H1 (cell line): ENCODE measurements around the gene AMZ1.

Experiments used
- ATF3 ChIP-seq: IDR thresholded peaks from 2 replicates; pipeline ENCODE4 v1.6.1; 2011; ENCODE audit warnings: low read depth, mild to moderate bottlenecking, low read length; ENCODE audit not compliant: insufficient read depth
- CTCF ChIP-seq, 3 experiments: IDR thresholded peaks; 1 replicate in 2 of 3; 2 replicates in 1 of 3; pipeline versions ENCODE4 v1.5.1 to v1.6.1; 2011; ENCODE audit warnings: low read length in 3 of 3, mild to moderate bottlenecking in 3 of 3, inconsistent platforms in 2 of 3, low read depth in 1 of 3, moderate library complexity in 1 of 3; ENCODE audit not compliant: insufficient read depth in 1 of 3; ENCODE audit errors: control extremely low read depth in 1 of 3
- EP300 ChIP-seq, 2 experiments: IDR thresholded peaks; 1 replicate in 1 of 2; 2 replicates in 1 of 2; pipeline ENCODE4 v1.6.1; 2011 to 2012; ENCODE audit warnings: low read depth in 2 of 2, low read length in 2 of 2, mild to moderate bottlenecking in 2 of 2, borderline replicate concordance in 1 of 2, inconsistent platforms in 1 of 2, moderate library complexity in 1 of 2
- EZH2 ChIP-seq: fragments of 200-600 bp; sonication (generic); IDR thresholded peaks from 2 replicates; pipeline ENCODE4 v1.7.1; 2012; ENCODE audit warnings: low read depth, mild to moderate bottlenecking, moderate library complexity, low read length, inconsistent platforms; ENCODE audit not compliant: severe bottlenecking
- GTF2F1 ChIP-seq: IDR thresholded peaks from 2 replicates; pipeline ENCODE4 v1.6.1; 2012; ENCODE audit warnings: low read depth, low read length, improper control_type of control experiment, borderline replicate concordance
- JUN ChIP-seq: IDR thresholded peaks from 2 replicates; pipeline ENCODE4 v1.6.1; 2011; ENCODE audit warnings: low read depth, mild to moderate bottlenecking, improper control_type of control experiment, low read length
- POLR2A ChIP-seq, 2 experiments: IDR thresholded peaks; 1 replicate in 1 of 2; 2 replicates in 1 of 2; pipeline ENCODE4 v1.6.1; 2011; ENCODE audit warnings: low read depth in 2 of 2, low read length in 2 of 2, mild to moderate bottlenecking in 2 of 2; ENCODE audit errors: control extremely low read depth in 1 of 2
- SAP30 ChIP-seq: fragments of 300-600 bp; sonication (generic); IDR thresholded peaks from 2 replicates; pipeline ENCODE4 v1.7.1; 2012; ENCODE audit warnings: low read length, moderate library complexity, mild to moderate bottlenecking, inconsistent platforms; ENCODE audit not compliant: insufficient read depth, insufficient replicate concordance
- TAF1 ChIP-seq: IDR thresholded peaks from 2 replicates; pipeline ENCODE4 v1.6.1; 2011; ENCODE audit warnings: mild to moderate bottlenecking, low read depth, low read length
- TEAD4 ChIP-seq: IDR thresholded peaks from 2 replicates; pipeline ENCODE4 v1.6.1; 2012; ENCODE audit warnings: low read depth, low read length, inconsistent platforms, mixed read lengths
- YY1 ChIP-seq: IDR thresholded peaks from 2 replicates; pipeline ENCODE4 v1.6.1; 2011; ENCODE audit warnings: low read depth, mild to moderate bottlenecking, low read length
- TF ChIP-seq, protein P1 (sequence below): IDR thresholded peaks from 2 replicates; pipeline ENCODE4 v1.6.1; 2011; ENCODE audit warnings: low read length, improper control_type of control experiment

- no peak for TF ChIP-seq CTCF (IDR thresholded peaks at IDR 0.05; ENCODE audit: control extremely low read depth in 1 of 3, insufficient read depth in 1 of 3, low read depth in 1 of 3, low read length in 3 of 3)
- no peak for TF ChIP-seq JUN
- no peak for TF ChIP-seq TEAD4
- no peak for TF ChIP-seq EP300 (IDR thresholded peaks at IDR 0.05; ENCODE audit: borderline replicate concordance in 1 of 2, low read depth in 2 of 2, low read length in 2 of 2)
- no peak for TF ChIP-seq TAF1
- TF ChIP-seq ATF3 = no peak
- no peak for TF ChIP-seq GTF2F1
- TF ChIP-seq EZH2 = no peak
- TF ChIP-seq YY1 = no peak
- TF ChIP-seq SAP30 = no peak
- TF ChIP-seq, protein P1, sequence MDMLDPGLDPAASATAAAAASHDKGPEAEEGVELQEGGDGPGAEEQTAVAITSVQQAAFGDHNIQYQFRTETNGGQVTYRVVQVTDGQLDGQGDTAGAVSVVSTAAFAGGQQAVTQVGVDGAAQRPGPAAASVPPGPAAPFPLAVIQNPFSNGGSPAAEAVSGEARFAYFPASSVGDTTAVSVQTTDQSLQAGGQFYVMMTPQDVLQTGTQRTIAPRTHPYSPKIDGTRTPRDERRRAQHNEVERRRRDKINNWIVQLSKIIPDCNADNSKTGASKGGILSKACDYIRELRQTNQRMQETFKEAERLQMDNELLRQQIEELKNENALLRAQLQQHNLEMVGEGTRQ = no peak
- TF ChIP-seq POLR2A (IDR thresholded peaks at IDR 0.05; ENCODE audit: control extremely low read depth in 1 of 2, low read depth in 2 of 2, low read length in 2 of 2) = no peak
These were observed 48.1 kb upstream of the AMZ1 start for GRCh38 chr7:2639695-2640481.
